ENCODE data around the gene TUBGCP6. TPM values are rescaled to one million over a fixed set of nuclear protein-coding genes. Genes with fewer than 3 reads are reported as not detected.

The TUBGCP6 gene
- total RNA-seq, 2 experiments from 2014 or later, result 44.8 to 47.2 TPM

DNA sequence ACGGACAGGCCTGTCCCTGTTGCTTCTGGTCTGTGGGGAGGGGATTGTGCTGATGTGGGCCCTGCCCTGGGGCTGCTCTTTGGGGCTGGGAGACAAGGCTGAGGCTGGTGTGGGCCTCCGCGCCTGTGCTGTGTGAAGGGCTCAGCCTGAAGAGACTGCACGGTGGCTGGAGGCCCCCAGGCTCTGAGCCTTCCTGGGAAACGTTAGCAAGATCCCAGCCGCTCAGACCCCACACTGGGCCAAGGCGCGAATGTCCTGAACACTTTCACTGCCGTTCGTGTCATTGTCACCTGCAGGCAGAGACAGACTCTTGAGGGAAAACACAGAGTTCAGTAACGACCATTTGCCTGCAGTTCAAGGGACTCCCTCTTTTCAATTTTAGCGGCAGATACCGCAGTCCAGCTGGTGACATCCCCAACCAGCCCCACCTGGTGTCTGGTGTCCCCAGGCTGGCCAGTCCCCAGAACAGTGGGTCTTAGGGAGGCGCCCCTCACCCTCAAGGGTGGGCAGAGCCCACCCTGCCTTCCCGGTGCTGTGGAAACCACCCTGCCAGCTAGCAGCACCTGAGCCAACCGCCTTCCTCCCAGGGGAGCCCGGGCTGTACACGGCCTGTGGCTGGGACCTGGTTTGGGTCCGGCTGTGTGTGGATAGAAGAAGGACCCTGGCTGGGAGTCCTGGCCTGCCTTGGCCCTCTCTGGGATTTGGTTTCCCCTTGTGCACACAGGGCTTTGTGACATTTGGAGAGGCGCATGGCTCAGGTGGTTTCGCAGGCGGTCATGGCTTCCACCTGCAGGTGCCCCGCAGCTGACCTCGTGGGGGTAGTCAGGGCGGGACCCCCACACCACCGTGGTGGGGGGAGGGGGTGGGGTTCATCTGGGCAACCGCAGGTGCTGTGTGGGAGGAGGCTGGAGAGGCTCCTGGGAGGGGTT is 68.6 kb downstream of the TUBGCP6 start:
- H3K4me1 Mint-ChIP-seq (ENCODE audit: low read depth), result peaks cover 2% of the 10 kb centered on the region
- intact Hi-C loops (cut with micrococcal nuclease), result no loop called here
- H3K4me3 Mint-ChIP-seq, result no peak overlapping the region
- ChIA-PET CTCF (interaction anchor here (1.3 kb wide), 1 partner anchor 28 kb away, joined by 3 read pairs; no protein-coding TSS in a partner anchor), POLR2A (interaction anchor here (1.7 kb wide), 1 partner anchor 11 kb away, joined by 4 read pairs; no protein-coding TSS in a partner anchor)
- H3K27me3 Mint-ChIP-seq, result peaks cover 18% of the 10 kb centered on the region
- TF ChIP-seq, protein P1, sequence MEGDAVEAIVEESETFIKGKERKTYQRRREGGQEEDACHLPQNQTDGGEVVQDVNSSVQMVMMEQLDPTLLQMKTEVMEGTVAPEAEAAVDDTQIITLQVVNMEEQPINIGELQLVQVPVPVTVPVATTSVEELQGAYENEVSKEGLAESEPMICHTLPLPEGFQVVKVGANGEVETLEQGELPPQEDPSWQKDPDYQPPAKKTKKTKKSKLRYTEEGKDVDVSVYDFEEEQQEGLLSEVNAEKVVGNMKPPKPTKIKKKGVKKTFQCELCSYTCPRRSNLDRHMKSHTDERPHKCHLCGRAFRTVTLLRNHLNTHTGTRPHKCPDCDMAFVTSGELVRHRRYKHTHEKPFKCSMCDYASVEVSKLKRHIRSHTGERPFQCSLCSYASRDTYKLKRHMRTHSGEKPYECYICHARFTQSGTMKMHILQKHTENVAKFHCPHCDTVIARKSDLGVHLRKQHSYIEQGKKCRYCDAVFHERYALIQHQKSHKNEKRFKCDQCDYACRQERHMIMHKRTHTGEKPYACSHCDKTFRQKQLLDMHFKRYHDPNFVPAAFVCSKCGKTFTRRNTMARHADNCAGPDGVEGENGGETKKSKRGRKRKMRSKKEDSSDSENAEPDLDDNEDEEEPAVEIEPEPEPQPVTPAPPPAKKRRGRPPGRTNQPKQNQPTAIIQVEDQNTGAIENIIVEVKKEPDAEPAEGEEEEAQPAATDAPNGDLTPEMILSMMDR (IDR thresholded peaks at IDR 0.05), result no peak
- H3K27ac Mint-ChIP-seq, result no peak overlapping the region
- H3K9me3 Mint-ChIP-seq, result no peaks in the 10 kb centered on the region
- ATAC-seq, result no peak
- no peaks in the 10 kb centered on the region for H3K36me3 Mint-ChIP-seq (ENCODE audit: low read depth)
- no peak for DNase-seq

DNA sequence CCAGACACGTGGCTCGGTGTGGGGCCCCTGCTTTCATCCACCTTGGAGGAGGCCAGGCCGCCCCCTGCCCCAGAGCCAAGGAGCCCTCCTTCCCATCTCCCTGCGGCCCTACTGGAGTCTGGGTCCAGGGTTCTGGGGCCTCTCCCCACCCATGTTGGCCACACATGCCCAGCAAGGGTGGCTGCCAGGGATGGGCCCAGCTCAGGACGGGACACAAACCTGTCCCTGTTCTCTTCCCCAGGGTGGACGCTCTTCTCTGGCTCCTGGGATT is 69.7 kb downstream of the TUBGCP6 start:
- DNase-seq, result no peak
- Mint-ChIP-seq H3K9me3 (no peaks in the 10 kb centered on the region), H3K27me3 (peaks cover 21% of the 10 kb centered on the region), H3K4me1 (ENCODE audit: low read depth) (peaks cover 2% of the 10 kb centered on the region), H3K4me3 (no peak overlapping the region), H3K27ac (no peak overlapping the region), H3K36me3 (ENCODE audit: low read depth) (no peaks in the 10 kb centered on the region)
- ATAC-seq, result no peak
- intact Hi-C loops (cut with micrococcal nuclease), result no loop called here
- TF ChIP-seq, protein P1 (IDR thresholded peaks at IDR 0.05), result no peak
- ChIA-PET POLR2A (interaction anchor here (0.7 to 1.7 kb wide), 2 partner anchors 12 to 16 kb away, joined by 3 to 4 read pairs; no protein-coding TSS in a partner anchor), CTCF (interaction anchor here (1.3 kb wide), 1 partner anchor 27 kb away, joined by 3 read pairs; no protein-coding TSS in a partner anchor)

DNA sequence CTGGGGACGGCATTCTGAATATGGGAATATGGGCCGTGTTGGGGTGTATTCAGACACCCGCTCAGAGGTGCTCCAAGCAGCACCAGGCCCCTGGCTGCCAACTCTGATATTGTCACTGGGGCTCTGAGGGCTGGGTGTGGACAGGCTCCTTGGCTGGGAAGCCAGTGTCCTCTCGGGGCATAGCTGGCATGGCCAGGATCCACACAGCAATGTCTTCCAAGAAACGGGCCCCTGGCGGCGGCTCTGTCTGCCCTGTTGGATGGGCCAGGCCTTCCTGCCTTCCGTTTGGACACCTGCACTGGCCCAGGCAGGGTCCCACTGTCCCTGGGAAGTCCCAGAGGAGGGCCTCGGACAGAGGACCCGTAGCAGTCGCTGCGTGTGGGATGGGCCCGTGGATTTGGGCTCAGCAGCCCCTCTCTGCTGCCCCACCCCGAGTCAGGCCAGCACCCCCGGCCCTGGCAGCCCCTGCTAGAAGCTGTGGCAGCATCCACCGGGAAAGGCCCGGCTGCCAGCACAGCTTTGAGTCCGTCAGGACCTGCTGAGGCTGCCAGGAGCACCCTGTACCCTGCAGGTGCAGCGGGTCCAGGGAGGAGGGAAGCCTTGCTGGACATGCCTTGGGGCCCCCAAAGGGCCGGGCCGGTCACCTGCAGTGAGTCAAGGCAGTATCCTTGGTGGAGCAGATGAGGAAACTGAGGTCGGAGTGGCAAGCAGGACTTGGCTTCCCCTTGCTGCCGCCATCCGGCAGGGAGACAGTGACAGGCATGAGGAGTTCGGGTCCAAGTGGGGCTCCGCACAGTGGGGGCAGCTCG is 70.2 kb downstream of the TUBGCP6 start:
- Mint-ChIP-seq H3K36me3 (ENCODE audit: low read depth) (no peaks in the 10 kb centered on the region), H3K9me3 (no peaks in the 10 kb centered on the region)
- CTCF ChIA-PET, result interaction anchor here (1.3 kb wide), 1 partner anchor 26 kb away, joined by 3 read pairs; no protein-coding TSS in a partner anchor

DNA sequence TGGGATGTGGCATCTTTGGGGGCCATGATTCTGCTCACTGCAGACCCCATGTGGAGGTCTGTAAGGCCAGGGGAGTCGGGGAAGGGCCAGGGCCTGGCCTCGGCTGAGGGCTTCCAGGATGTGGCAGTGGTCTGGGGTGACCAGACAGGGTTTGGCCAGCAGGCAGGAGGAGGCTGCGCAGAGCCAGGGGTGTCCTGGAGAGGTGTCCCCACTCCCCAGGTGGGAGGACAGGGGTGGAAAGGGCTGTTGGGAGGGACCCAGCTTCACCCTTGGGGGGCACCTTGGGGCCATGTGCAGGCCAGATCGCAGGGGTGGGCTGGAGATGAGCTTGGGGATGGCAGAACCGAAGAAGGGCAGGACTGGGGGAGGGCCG is 70.9 kb downstream of the TUBGCP6 start:
- Mint-ChIP-seq H3K4me3 (no peak overlapping the region), H3K4me1 (ENCODE audit: low read depth) (peaks cover 3% of the 10 kb centered on the region), H3K27ac (no peak overlapping the region), H3K36me3 (ENCODE audit: low read depth) (no peaks in the 10 kb centered on the region), H3K9me3 (no peaks in the 10 kb centered on the region), H3K27me3 (peaks cover 25% of the 10 kb centered on the region)
- ChIA-PET POLR2A (interaction anchor here (0.6 to 1.7 kb wide), 3 partner anchors 8 to 62 kb away, joined by 3 to 4 read pairs (median 3); no protein-coding TSS in a partner anchor), CTCF (no interaction called here)
- intact Hi-C loops (cut with micrococcal nuclease), result no loop called here
- no peak for DNase-seq
- TF ChIP-seq, protein P1 (IDR thresholded peaks at IDR 0.05), result no peak
- no peak for ATAC-seq

More for the DNA sequence above, 70.2 kb downstream of the TUBGCP6 start:
- TF ChIP-seq, protein P1 (IDR thresholded peaks at IDR 0.05), result no peak
- no peak for ATAC-seq
- Mint-ChIP-seq H3K27ac (no peak overlapping the region), H3K4me1 (ENCODE audit: low read depth) (no peaks in the 10 kb centered on the region), H3K4me3 (no peak overlapping the region), H3K27me3 (peaks cover 21% of the 10 kb centered on the region)
- no peak for DNase-seq
- intact Hi-C loops (cut with micrococcal nuclease), result no loop called here
- POLR2A ChIA-PET, result interaction anchor here (0.7 to 1.7 kb wide), 3 partner anchors 8 to 17 kb away, joined by 3 to 4 read pairs (median 3); no protein-coding TSS in a partner anchor

All from activated CD8-positive, alpha-beta T cell treated with anti-CD3 and anti-CD28 coated beads for 36 hours (primary cell).